Measurements from ENCODE around the gene GTF3C4.
A peak's percentile ranks its signal among the peaks of the same experiment; 100 is the strongest.

The GTF3C4 gene

GRCh38 chr9:132739710-132740310 is 69.5 kb downstream of the GTF3C4 start:
- DNase-seq, result no peak

- no peak for DNase-seq
Measured at GRCh38 chr9:132740526-132741309, 70.5 kb downstream of the GTF3C4 start.

DNA sequence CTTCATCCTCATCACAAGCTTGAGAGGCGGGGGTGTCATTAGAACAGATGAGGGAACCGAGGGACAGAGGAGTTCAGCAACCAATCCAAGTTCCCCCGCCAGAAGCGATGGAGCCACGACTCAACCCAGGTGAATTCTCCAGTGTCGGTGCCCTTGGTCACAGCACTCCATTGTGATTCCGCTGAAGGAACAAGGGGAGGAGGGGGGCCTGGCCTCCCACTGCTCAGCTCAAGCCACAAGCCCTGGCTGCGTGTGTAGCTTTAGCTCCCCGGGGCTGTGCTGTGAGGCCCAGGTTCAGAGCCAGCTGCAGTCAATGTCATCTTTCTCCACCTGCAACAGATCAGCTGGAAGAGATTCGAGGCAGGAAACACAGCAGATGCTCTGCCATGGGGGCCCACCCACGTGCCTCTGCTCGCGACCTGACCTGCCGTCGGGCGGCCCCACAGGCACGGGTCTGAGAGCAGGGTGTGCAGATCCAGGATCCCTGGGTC is 72.6 kb downstream of the GTF3C4 start:
- peak in 1 of 2 experiments; percentile 25 for DNase-seq

GRCh38 chr9:132743931-132744479 is 73.7 kb downstream of the GTF3C4 start:
- DNase-seq, result no peak

All from NCI-H524 (cell line).